GM19240 (cell line): Measurements from ENCODE around the gene COL4A2.

ENCODE experiments used
- DNase-seq: peaks from one replicate; pipeline ENCODE4 v3.0.0; 2011; ENCODE audit warnings: low spot score; ENCODE audit not compliant: insufficient read length

COL4A2 gene

GRCh38 chr13:110354123-110354627, 47.1 kb downstream of the COL4A2 start:
- no peak for DNase-seq

- no peak for DNase-seq
Measured at GRCh38 chr13:110354715-110355473, 47.8 kb downstream of the COL4A2 start.

- no peak for DNase-seq
Measured at GRCh38 chr13:110356362-110356761, 49.3 kb downstream of the COL4A2 start.

GRCh38 chr13:110358381-110358780, 51.3 kb downstream of the COL4A2 start:
- no peak for DNase-seq

GRCh38 chr13:110359840-110360301, 52.8 kb downstream of the COL4A2 start:
- DNase-seq: no peak

- no peak for DNase-seq
Measured at GRCh38 chr13:110360598-110360997, 53.5 kb downstream of the COL4A2 start.

- DNase-seq: no peak
Measured at GRCh38 chr13:110361365-110361911, 54.4 kb downstream of the COL4A2 start.

- no peak for DNase-seq
Measured at GRCh38 chr13:110363010-110363409, 55.9 kb downstream of the COL4A2 start.

GRCh38 chr13:110364081-110364480, 57.0 kb downstream of the COL4A2 start:
- DNase-seq: no peak

- DNase-seq: no peak
Measured at GRCh38 chr13:110365876-110366275, 58.8 kb downstream of the COL4A2 start.

GRCh38 chr13:110366733-110367132, 59.6 kb downstream of the COL4A2 start:
- no peak for DNase-seq

GRCh38 chr13:110367620-110368019, 60.5 kb downstream of the COL4A2 start:
- no peak for DNase-seq

GRCh38 chr13:110368408-110368807, 61.3 kb downstream of the COL4A2 start:
- DNase-seq: no peak

- no peak for DNase-seq
Measured at GRCh38 chr13:110369400-110369799, 62.3 kb downstream of the COL4A2 start.

GRCh38 chr13:110371550-110372465, 64.7 kb downstream of the COL4A2 start:
- DNase-seq: no peak

GRCh38 chr13:110372676-110373075, 65.6 kb downstream of the COL4A2 start:
- no peak for DNase-seq

- DNase-seq: no peak
Measured at GRCh38 chr13:110373617-110374016, 66.5 kb downstream of the COL4A2 start.

GRCh38 chr13:110374431-110375370, 67.6 kb downstream of the COL4A2 start:
- no peak for DNase-seq

- no peak for DNase-seq
Measured at GRCh38 chr13:110376120-110376519, 69.0 kb downstream of the COL4A2 start.

GRCh38 chr13:110377178-110377825, 70.2 kb downstream of the COL4A2 start:
- no peak for DNase-seq
